ENCODE measurements around the gene TOR2A.

Gene TOR2A

GRCh38 chr9:127715470-127716337 lies 19.4 kb downstream of the TOR2A start, which contains the start of the genes PTRH1 and TTC16:
PTRH1 (minus strand) TSS chr9:127715663; CDS start chr9:127715639, 24 bp downstream.
TTC16 (plus strand) TSS chr9:127716079; CDS start chr9:127716146, 67 bp downstream.
- peak; percentile 85 for DNase-seq

DNA sequence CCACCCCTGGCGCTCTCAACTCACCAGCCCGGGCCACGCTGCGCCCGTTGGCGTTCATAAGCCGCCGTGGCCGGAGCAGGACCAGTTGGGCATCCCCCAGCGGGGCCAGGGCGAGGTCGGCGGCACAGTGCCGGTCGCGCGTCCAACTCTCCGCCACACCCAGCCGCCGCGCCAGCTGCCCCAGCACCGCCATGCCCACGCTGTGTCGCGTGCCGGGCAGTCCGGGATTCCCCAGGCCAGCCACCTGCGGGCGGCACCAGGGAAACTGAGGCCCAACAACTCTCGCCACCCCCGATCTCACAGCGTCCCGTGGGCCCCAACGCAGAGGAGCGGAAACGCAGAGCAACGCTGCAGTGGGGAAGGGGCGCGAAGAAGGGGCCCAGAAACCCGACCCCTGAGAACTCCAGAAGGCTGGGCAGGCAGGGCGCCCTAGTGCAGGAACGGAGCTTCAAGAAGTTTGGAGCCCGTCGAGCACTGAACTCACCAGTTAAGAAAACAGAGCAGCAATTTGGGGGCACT lies 20.1 kb downstream of the TOR2A start:
- DNase-seq, result no peak

DNA sequence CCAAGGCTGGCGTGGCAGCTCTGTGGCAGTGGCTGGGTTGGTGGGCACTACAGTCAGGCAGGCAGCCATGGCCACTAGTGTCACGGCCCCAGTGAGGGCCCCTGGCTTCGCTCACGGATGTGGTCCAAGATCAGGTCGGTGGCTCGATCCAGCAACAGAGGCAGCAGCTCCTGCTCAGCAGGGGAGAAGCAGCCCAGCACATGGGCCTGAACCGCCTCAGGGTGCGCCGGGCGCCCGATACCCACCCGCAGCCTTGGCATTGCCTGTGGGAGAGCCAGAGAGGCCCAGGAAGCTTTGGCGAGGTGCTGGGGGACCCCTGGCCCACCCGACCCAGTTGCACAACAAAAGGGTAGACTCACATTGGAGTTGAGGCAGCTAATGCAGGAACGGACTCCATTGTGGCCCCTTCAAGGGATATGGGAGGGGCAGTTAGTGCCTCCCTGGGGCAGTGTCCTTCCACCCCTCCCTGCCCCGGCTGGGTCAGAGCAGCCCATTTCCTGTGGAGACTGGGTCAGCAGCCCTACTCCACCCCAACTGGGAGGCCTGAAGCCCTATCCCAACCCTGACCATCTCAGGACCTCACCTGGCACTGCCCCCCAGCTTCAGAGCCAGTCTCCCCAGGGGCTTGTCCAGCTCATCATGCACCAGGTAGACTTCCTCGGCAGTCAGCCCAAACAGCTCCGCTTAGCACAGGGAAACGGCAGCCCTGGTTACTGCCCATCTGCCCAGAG lies 20.9 kb downstream of the TOR2A start:
- no peak for DNase-seq

GRCh38 chr9:127712867-127713266 lies 22.2 kb downstream of the TOR2A start:
- no peak for DNase-seq

GRCh38 chr9:127712371-127712770 lies 22.7 kb downstream of the TOR2A start:
- DNase-seq, result no peak

- no peak for DNase-seq
Observed at GRCh38 chr9:127711831-127712274, 23.2 kb downstream of the TOR2A start.

DNA sequence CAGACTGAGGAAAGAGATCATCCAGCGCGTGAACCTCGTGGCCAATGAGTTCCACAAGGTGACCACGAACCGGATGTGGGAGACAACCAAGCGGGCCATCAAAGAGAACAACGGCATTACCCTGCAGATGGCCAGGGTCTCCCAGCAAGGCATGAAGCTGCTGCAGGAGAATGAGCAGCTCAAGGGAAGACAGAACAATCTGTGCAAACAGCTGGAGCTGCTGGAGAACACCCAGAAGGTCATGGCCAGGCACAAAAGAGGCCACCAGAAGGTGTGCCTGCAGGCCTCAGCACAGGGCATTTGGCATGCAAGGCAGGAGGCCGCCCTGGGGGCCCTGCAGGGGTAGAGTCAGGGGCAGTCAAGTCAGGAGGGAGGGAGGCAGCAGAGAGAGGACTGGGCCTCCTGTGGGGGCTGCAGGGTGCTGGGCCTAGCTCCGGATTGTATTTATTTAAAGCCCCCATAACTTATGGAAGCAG lies 23.8 kb downstream of the TOR2A start:
- no peak for DNase-seq

- DNase-seq, result no peak
Observed at GRCh38 chr9:127710204-127710783, 24.8 kb downstream of the TOR2A start.

DNA sequence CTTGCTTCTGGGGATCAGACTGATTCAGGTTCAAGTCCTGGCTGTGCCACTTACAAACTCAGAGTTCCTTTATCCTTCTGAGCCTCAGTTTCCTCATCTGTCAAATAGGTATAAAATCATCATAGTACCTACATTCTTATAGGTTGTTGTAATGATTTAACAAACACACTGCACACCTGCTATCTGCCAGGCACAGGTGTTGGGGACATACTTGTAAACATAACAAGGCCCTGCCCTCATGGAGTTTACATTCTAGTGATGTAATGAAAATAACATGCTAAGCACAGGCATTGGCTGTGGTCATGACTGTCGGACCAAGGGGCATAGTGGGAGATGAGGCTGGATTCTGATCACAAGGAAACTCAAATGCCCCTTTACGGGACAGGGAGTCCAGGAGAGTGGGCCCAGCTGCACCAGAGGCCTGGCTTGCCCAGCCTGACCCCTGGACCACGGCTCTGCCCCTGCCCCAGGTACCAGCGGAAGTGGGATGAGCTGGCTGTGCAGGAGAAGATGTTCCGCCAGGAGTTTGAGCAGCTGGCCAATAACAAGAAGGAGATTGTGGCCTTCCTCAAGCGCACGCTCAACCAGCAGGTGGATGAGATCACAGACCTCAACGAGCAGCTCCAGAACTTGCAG lies 26.0 kb downstream of the TOR2A start:
- DNase-seq, result no peak

- no peak for DNase-seq
Observed at GRCh38 chr9:127707766-127708165, 27.3 kb downstream of the TOR2A start.

GRCh38 chr9:127706836-127707241 lies 28.3 kb downstream of the TOR2A start, which contains the start of gene CFAP157:
CFAP157 (plus strand) TSS chr9:127706988; CDS start chr9:127707032, 44 bp downstream.
- no peak for DNase-seq

DNA sequence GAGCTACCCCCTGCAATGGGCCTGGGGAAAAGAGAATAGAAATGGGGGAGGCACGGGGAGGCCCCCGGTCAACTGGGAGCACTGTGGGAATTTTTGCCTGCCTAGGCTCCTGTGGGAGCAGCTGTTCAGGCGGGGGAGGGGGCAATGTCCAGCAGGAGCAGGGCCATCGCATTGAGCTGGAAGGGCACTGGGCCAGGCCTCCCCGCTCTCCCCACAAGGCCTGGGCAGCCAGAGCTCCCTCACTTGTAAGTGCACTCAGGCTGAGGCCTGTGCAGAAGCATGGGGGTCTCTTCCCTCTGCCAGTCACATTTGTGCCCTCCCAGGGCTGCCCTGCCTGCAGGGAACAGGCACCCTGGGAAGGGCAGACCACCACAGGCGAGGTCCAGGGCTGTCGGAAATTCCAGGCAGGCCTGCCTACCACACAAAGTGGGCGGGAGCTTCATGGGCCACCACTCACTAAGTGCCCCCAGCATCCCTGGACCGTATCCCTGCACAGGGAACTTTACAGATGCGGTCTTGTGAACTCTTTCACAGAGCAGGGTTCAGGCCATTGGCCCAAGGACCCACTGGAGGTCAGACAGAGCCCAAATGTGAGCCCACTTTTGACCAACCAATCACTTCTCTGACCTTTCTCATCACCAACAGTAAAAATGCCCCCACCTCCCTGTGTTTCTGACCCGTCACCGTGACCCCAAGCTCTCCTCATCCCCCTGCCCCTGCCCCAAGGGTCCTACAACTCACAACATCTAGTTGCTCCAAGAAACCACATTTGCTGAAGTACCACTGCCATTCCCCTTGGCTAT lies 29.3 kb downstream of the TOR2A start:
- DNase-seq, result no peak

GRCh38 chr9:127703289-127703946 lies 31.7 kb downstream of the TOR2A start:
- no peak for DNase-seq

DNA sequence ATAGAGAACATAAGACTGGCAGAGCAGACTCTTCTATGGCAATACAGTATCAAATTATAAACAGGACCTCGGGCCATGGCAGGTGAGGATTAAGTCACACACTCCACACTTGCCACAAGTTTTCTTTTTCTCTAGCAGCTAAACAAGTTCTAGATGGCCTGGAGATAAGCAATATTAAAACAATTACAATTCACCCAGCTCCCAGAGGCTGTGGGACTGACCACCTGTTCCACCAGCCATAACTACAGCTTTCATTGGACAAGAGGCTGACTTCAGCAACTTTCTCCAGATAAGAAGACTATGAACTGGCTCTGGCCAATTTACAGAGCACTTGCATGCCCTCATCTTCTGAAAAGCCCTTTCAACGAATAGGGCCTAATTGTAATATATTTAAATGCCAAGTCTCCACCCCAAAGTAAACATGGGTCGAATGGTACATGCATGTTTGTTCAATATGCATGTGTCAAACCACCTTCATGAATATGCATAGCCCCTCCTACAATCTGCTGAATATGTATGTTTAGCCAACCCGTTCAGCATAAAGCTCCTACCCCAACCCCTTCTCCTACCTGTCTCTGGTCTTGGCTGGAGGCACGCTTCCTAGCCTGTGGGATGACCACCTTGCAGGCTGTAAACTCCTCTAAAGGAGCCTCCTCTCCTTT lies 34.4 kb downstream of the TOR2A start:
- DNase-seq, result no peak

- DNase-seq, result no peak
Observed at GRCh38 chr9:127700140-127700539, 35.0 kb downstream of the TOR2A start.

- DNase-seq, result no peak
Observed at GRCh38 chr9:127698985-127699670, 36.0 kb downstream of the TOR2A start.

DNA sequence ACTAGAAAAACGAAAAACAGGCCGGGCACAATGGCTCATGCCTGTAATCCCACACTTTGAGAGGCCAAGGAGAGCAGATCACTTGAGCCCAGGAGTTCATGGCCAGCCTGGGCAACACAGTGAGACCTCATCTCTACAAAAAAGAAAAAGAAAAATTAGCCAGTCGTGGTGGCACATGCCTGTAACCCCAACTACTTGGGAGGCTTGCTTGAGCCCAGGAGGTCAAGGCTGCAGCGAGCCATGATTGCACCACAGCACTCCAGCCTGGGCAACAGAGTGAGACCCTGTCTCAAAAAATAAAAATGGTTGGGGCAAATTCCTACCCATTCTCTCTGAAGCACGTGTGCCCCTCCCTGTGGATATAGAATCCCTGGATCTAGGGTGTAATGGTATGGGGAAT lies 36.7 kb downstream of the TOR2A start:
- no peak for DNase-seq

DNA sequence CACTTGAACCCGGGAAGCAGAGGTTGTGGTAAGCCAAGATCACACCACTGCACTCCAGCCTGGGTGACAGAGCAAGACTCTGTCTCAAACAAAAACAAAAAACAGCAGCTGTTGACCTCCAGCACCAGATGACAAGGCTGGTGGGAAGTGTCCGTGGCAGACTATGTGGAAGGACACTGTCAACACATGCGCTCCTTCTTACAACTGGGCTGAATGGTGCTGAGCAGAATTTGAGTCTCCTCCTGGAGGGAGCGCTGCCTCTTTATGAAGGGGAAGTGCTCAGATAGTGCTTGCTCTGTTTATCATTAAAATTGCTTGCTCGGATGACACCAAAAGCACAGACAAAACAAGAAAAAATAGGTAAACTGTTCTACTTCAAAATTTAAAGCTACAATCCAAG lies 37.5 kb downstream of the TOR2A start:
- DNase-seq, result no peak

- no peak for DNase-seq
Observed at GRCh38 chr9:127694890-127695720, 40.0 kb downstream of the TOR2A start.

Data from NCI-H2107 (cell line).